Natural killer cell (primary cell): Measurements from ENCODE around the gene SLX9. TPM values are rescaled to one million over a fixed set of nuclear protein-coding genes. Genes with fewer than 3 reads are reported as not detected.
"Not testable (repeated sequence)": the region's sequence is repeated elsewhere in the genome, so short reads cannot be mapped to it uniquely, and the experiment has no call there.

ENCODE experiments used
- ATAC-seq, 3 donors: fragments of 150-1000 bp in 2 of 3; fragments of 200-7000 bp in 1 of 3; cut with Tn5 transposase; 1 replicate in 1 of 3; 2 replicates in 2 of 3; pipeline ENCODE4 v1.10.0; 2021; ENCODE audit warnings: mild to moderate bottlenecking in 2 of 3, moderate library complexity in 2 of 3
- DNase-seq, 2 donors: peaks; one replicate each; pipeline versions ENCODE4 v3.0.0 to v3.0.0-alpha.2; 2013 to 2021; ENCODE audit warnings: mixed read lengths in 1 of 2
- H3K27ac ChIP-seq: one replicate; pipeline ENCODE4 v1.5.1; 2013; ENCODE audit warnings: mild to moderate bottlenecking, low read length
- H3K27me3 ChIP-seq: one replicate; pipeline ENCODE4 v1.6.1; 2013; ENCODE audit warnings: low read length; ENCODE audit not compliant: control insufficient read depth, insufficient read depth
- H3K36me3 ChIP-seq: one replicate; pipeline ENCODE4 v1.6.1; 2013; ENCODE audit warnings: low read length; ENCODE audit not compliant: control insufficient read depth, insufficient read depth
- H3K4me1 ChIP-seq: one replicate; pipeline ENCODE4 v1.6.1; 2013; ENCODE audit warnings: low read length; ENCODE audit not compliant: control insufficient read depth, insufficient read depth
- H3K4me3 ChIP-seq: one replicate; pipeline ENCODE4 v1.5.1; 2013; ENCODE audit warnings: low read length
- H3K9me3 ChIP-seq: one replicate; pipeline ENCODE4 v1.6.1; 2013; ENCODE audit warnings: low read length; ENCODE audit not compliant: control insufficient read depth, insufficient read depth
- H3K27ac Mint-ChIP-seq, 2 donors: one replicate each; pipeline ENCODE4 v1.8.0; 2022; ENCODE audit warnings: mild to moderate bottlenecking in 2 of 2, mixed read lengths in 2 of 2, moderate library complexity in 1 of 2
- H3K27me3 Mint-ChIP-seq, 2 donors: one replicate each; pipeline ENCODE4 v1.8.0; 2022; ENCODE audit warnings: low read depth in 2 of 2, mixed read lengths in 2 of 2
- H3K36me3 Mint-ChIP-seq: one replicate; pipeline ENCODE4 v1.8.0; 2022; ENCODE audit warnings: mixed read lengths
- H3K4me1 Mint-ChIP-seq, 2 donors: one replicate each; pipeline ENCODE4 v1.8.0; 2022; ENCODE audit warnings: mixed read lengths in 2 of 2
- H3K4me3 Mint-ChIP-seq: one replicate; pipeline ENCODE4 v1.8.0; 2022; ENCODE audit warnings: mild to moderate bottlenecking, moderate library complexity, mixed read lengths
- H3K9me3 Mint-ChIP-seq, 2 donors: one replicate each; pipeline ENCODE4 v1.8.0; 2022; ENCODE audit warnings: mixed read lengths in 2 of 2
- WGBS: methylation state at CpG from one replicate; pipeline ENCODE4 v1.1.7; 2013; ENCODE audit warnings: missing lambda C conversion rate; ENCODE audit not compliant: insufficient coverage; 5-methylcytosine and 5-hydroxymethylcytosine counted together
- intact Hi-C: fragments of 100-400 bp; cut with micrococcal nuclease; formaldehyde crosslinking; loops from one replicate; pipeline ENCODE4 v1.14.2; 2022
- total RNA-seq, 4 donors: library from RNA; stranded (reverse); fragments of 120-200 nt in 1 of 4; gene quantifications; one replicate each; pipeline versions ENCODE4 v1.2.3 to v1.2.4, GENCODE V29; 2013 to 2022
- TF ChIP-seq, protein P1 (sequence below): fragments of 200-600 bp; IDR thresholded peaks from one replicate; pipeline ENCODE4 v1.8.0; 2022; ENCODE audit warnings: antibody characterized with exemption

SLX9 gene
- total RNA-seq, 3 donors from 2014 or later (not counting 1 experiment from before 2014, with no cell fraction given) = 12.8 to 22.9 (median 20.0) TPM

GRCh38 chr21:44926331-44927101 lies 13.3 kb upstream of the SLX9 start:
- H3K4me3 Mint-ChIP-seq = peak overlapping the region; percentile 91
- WGBS = 13% methylated on average over 23 of the region's 24 CpGs
- H3K27me3 ChIP-seq = no peaks in the 10 kb centered on the region
- peak overlapping the region; percentile 92 to 98 for H3K27ac Mint-ChIP-seq
- no peaks in the 10 kb centered on the region for H3K9me3 ChIP-seq
- peaks cover 90 to 98% of the 10 kb centered on the region in 2 donors for H3K4me1 Mint-ChIP-seq
- H3K27ac ChIP-seq = peak overlapping the region; percentile 74
- H3K9me3 Mint-ChIP-seq = no peaks in the 10 kb centered on the region
- ATAC-seq (peak in 1 of 3 donors; percentile 3), DNase-seq (peak in 1 of 2 donors; percentile 84)
- H3K4me3 ChIP-seq = peak overlapping the region; percentile 47
- TF ChIP-seq, protein P1, sequence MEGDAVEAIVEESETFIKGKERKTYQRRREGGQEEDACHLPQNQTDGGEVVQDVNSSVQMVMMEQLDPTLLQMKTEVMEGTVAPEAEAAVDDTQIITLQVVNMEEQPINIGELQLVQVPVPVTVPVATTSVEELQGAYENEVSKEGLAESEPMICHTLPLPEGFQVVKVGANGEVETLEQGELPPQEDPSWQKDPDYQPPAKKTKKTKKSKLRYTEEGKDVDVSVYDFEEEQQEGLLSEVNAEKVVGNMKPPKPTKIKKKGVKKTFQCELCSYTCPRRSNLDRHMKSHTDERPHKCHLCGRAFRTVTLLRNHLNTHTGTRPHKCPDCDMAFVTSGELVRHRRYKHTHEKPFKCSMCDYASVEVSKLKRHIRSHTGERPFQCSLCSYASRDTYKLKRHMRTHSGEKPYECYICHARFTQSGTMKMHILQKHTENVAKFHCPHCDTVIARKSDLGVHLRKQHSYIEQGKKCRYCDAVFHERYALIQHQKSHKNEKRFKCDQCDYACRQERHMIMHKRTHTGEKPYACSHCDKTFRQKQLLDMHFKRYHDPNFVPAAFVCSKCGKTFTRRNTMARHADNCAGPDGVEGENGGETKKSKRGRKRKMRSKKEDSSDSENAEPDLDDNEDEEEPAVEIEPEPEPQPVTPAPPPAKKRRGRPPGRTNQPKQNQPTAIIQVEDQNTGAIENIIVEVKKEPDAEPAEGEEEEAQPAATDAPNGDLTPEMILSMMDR = no peak
- H3K36me3 ChIP-seq = no peaks in the 10 kb centered on the region
- intact Hi-C loops = loop anchor here (5.0 to 10.0 kb wide), 2 partner anchors 151 to 552 kb away; no protein-coding TSS in a partner anchor
- no peaks in the 10 kb centered on the region for H3K36me3 Mint-ChIP-seq
- no peaks in the 10 kb centered on the region for H3K27me3 Mint-ChIP-seq
- H3K4me1 ChIP-seq = peaks cover 91% of the 10 kb centered on the region

- Mint-ChIP-seq H3K4me1 (peaks cover 83 to 92% of the 10 kb centered on the region in 2 donors), H3K36me3 (no peaks in the 10 kb centered on the region), H3K4me3 (peak overlapping the region; percentile 91), H3K27ac (peak overlapping the region; percentile 92 to 98), H3K27me3 (no peaks in the 10 kb centered on the region), H3K9me3 (no peaks in the 10 kb centered on the region)
- Histone ChIP-seq H3K27me3 (no peaks in the 10 kb centered on the region), H3K4me3 (peak overlapping the region; percentile 47), H3K9me3 (no peaks in the 10 kb centered on the region), H3K4me1 (peaks cover 91% of the 10 kb centered on the region), H3K36me3 (no peaks in the 10 kb centered on the region), H3K27ac (peak overlapping the region; percentile 74)
- DNase-seq (no peak), ATAC-seq (no peak)
- WGBS = 0% methylated on average over 4 of the region's 4 CpGs
- intact Hi-C loops = loop anchor here (5.0 to 10.0 kb wide), 2 partner anchors 150 to 552 kb away; no protein-coding TSS in a partner anchor
- TF ChIP-seq, protein P1 = no peak
Measured at GRCh38 chr21:44927259-44927586, 12.6 kb upstream of the SLX9 start.

GRCh38 chr21:44927587-44928461 lies 12.0 kb upstream of the SLX9 start:
- peak overlapping the region; percentile 91 for H3K4me3 Mint-ChIP-seq
- H3K4me3 ChIP-seq = peak overlapping the region; percentile 47
- intact Hi-C loops = loop anchor here (5.0 to 10.0 kb wide), 2 partner anchors 149 to 553 kb away; no protein-coding TSS in a partner anchor
- H3K36me3 ChIP-seq = no peaks in the 10 kb centered on the region
- no peaks in the 10 kb centered on the region for H3K9me3 ChIP-seq
- TF ChIP-seq, protein P1 = no peak
- H3K27me3 Mint-ChIP-seq = no peaks in the 10 kb centered on the region
- H3K36me3 Mint-ChIP-seq = no peaks in the 10 kb centered on the region
- H3K27ac ChIP-seq = peak overlapping the region; percentile 74
- ATAC-seq (peak; percentile 63 to 84 (median 72)), DNase-seq (peak; percentile 56 to 92)
- WGBS = 15% methylated on average over 16 of the region's 19 CpGs
- H3K9me3 Mint-ChIP-seq = no peaks in the 10 kb centered on the region
- no peaks in the 10 kb centered on the region for H3K27me3 ChIP-seq
- H3K4me1 ChIP-seq = peaks cover 88% of the 10 kb centered on the region
- peak overlapping the region; percentile 92 to 98 for H3K27ac Mint-ChIP-seq
- H3K4me1 Mint-ChIP-seq = peaks cover 79 to 86% of the 10 kb centered on the region in 2 donors

GRCh38 chr21:44928500-44929241 lies 11.2 kb upstream of the SLX9 start:
- peaks cover 94% of the 10 kb centered on the region for H3K4me1 ChIP-seq
- not testable (repeated sequence) for H3K36me3 Mint-ChIP-seq, H3K27me3 Mint-ChIP-seq, DNase-seq, H3K9me3 ChIP-seq, ATAC-seq, H3K36me3 ChIP-seq, H3K27me3 ChIP-seq, H3K9me3 Mint-ChIP-seq
- WGBS = 52% methylated on average over 16 of the region's 16 CpGs
- H3K27ac ChIP-seq = peak overlapping the region; percentile 76
- H3K4me3 ChIP-seq = peak overlapping the region; percentile 47
- Mint-ChIP-seq H3K4me1 (peaks cover 77 to 84% of the 10 kb centered on the region in 2 donors), H3K27ac (peak overlapping the region; percentile 92 to 98), H3K4me3 (peak overlapping the region; percentile 91)
- intact Hi-C loops = loop anchor here (5.0 to 10.0 kb wide), 2 partner anchors 149 to 554 kb away; no protein-coding TSS in a partner anchor
